Measurements from ENCODE around the gene NME4. TPM values are rescaled to one million over a fixed set of nuclear protein-coding genes. Genes with fewer than 3 reads are reported as not detected.

The NME4 gene
- total and polyA plus RNA-seq, 4 experiments from 2014 or later, result 34.9 to 61.7 (median 44.9) TPM

Other genes starting within 250 kb of the NME4 start
- not detected for gene HBZ, start 244.6 kb upstream of the NME4 start, total RNA-seq
- not detected for gene HBZ, start 244.6 kb upstream of the NME4 start, polyA plus RNA-seq
- gene HBM, start 231.2 kb upstream of the NME4 start, total RNA-seq, result not detected
- not detected for gene HBM, start 231.2 kb upstream of the NME4 start, polyA plus RNA-seq
- under 1 TPM in 1 of 2 experiments, not detected in 1; 0.75 TPM for gene HBA2, start 224.3 kb upstream of the NME4 start, total RNA-seq
- 1 to 10 TPM in 1 of 2 donors, under 1 TPM in 1; 0.83 to 1.1 TPM for gene HBA2, start 224.3 kb upstream of the NME4 start, polyA plus RNA-seq
- gene HBA1, start 220.5 kb upstream of the NME4 start, total RNA-seq, result under 1 TPM in 1 of 2 experiments, not detected in 1; 0.76 TPM
- not detected for gene HBA1, start 220.5 kb upstream of the NME4 start, polyA plus RNA-seq
- not detected for gene HBQ1, start 216.7 kb upstream of the NME4 start, total RNA-seq
- not detected for gene HBQ1, start 216.7 kb upstream of the NME4 start, polyA plus RNA-seq
- 100 to 1,000 TPM; 147 to 157 TPM for gene LUC7L, start 167.8 kb upstream of the NME4 start, total RNA-seq
- gene LUC7L, start 167.8 kb upstream of the NME4 start, polyA plus RNA-seq, result 10 to 100 TPM in 1 of 2 donors, 1 to 10 TPM in 1; 5.1 to 12.9 TPM
- 10 to 100 TPM; 34.8 to 41.1 TPM for gene FAM234A, start 162.4 kb upstream of the NME4 start, total RNA-seq
- 10 to 100 TPM; 18.2 to 35.1 TPM for gene FAM234A, start 162.4 kb upstream of the NME4 start, polyA plus RNA-seq
- under 1 TPM in 1 of 2 experiments, not detected in 1; 0.44 TPM for gene RGS11, start 121.3 kb upstream of the NME4 start, total RNA-seq
- gene RGS11, start 121.3 kb upstream of the NME4 start, polyA plus RNA-seq, result not detected
- gene ARHGDIG, start 116.6 kb upstream of the NME4 start, total RNA-seq, result under 1 TPM in 1 of 2 experiments, not detected in 1; 0.96 TPM
- gene ARHGDIG, start 116.6 kb upstream of the NME4 start, polyA plus RNA-seq, result not detected
- gene PDIA2, start 114.0 kb upstream of the NME4 start, total RNA-seq, result not detected
- gene PDIA2, start 114.0 kb upstream of the NME4 start, polyA plus RNA-seq, result not detected
- 10 to 100 TPM; 40.3 to 43.0 TPM for gene AXIN1, start 44.5 kb upstream of the NME4 start, total RNA-seq
- gene AXIN1, start 44.5 kb upstream of the NME4 start, polyA plus RNA-seq, result 1 to 10 TPM in 1 of 2 donors, under 1 TPM in 1; 0.67 to 6.0 TPM
- gene MRPL28, start 26.7 kb upstream of the NME4 start, total RNA-seq, result 10 to 100 TPM; 27.9 to 29.2 TPM
- gene MRPL28, start 26.7 kb upstream of the NME4 start, polyA plus RNA-seq, result 10 to 100 TPM; 58.6 to 59.2 TPM
- gene PGAP6, start 15.2 kb upstream of the NME4 start, total RNA-seq, result 10 to 100 TPM; 72.2 to 73.5 TPM
- 10 to 100 TPM; 22.7 to 40.5 TPM for gene PGAP6, start 15.2 kb upstream of the NME4 start, polyA plus RNA-seq
- 1 to 10 TPM; 5.1 to 7.3 TPM for gene DECR2, start 4.7 kb downstream of the NME4 start, total RNA-seq
- gene DECR2, start 4.7 kb downstream of the NME4 start, polyA plus RNA-seq, result 1 to 10 TPM; 3.4 to 4.1 TPM
- 10 to 100 TPM; 41.8 to 42.6 TPM for gene RAB11FIP3, start 28.4 kb downstream of the NME4 start, total RNA-seq
- gene RAB11FIP3, start 28.4 kb downstream of the NME4 start, polyA plus RNA-seq, result 1 to 10 TPM in 1 of 2 donors, under 1 TPM in 1; 0.15 to 4.6 TPM
- gene CAPN15, start 130.5 kb downstream of the NME4 start, total RNA-seq, result 10 to 100 TPM; 74.0 to 77.4 TPM
- 10 to 100 TPM in 1 of 2 donors, 1 to 10 TPM in 1; 5.3 to 14.1 TPM for gene CAPN15, start 130.5 kb downstream of the NME4 start, polyA plus RNA-seq
- gene PRR35, start 163.2 kb downstream of the NME4 start, total RNA-seq, result not detected
- not detected for gene PRR35, start 163.2 kb downstream of the NME4 start, polyA plus RNA-seq
- gene NHLRC4, start 169.8 kb downstream of the NME4 start, total RNA-seq, result 1 to 10 TPM; 2.4 to 3.2 TPM
- 1 to 10 TPM; 2.1 to 2.7 TPM for gene NHLRC4, start 169.8 kb downstream of the NME4 start, polyA plus RNA-seq
- 10 to 100 TPM; 61.4 to 63.3 TPM for gene PIGQ, start 172.8 kb downstream of the NME4 start, total RNA-seq
- gene PIGQ, start 172.8 kb downstream of the NME4 start, polyA plus RNA-seq, result 10 to 100 TPM in 1 of 2 donors, 1 to 10 TPM in 1; 7.2 to 12.5 TPM
- gene RAB40C, start 192.9 kb downstream of the NME4 start, total RNA-seq, result 10 to 100 TPM; 22.0 to 25.6 TPM
- gene RAB40C, start 192.9 kb downstream of the NME4 start, polyA plus RNA-seq, result 10 to 100 TPM in 1 of 2 donors, 1 to 10 TPM in 1; 6.8 to 17.7 TPM
- under 1 TPM; 0.67 to 0.86 TPM for gene WFIKKN1, start 233.8 kb downstream of the NME4 start, total RNA-seq
- gene WFIKKN1, start 233.8 kb downstream of the NME4 start, polyA plus RNA-seq, result under 1 TPM in 1 of 2 donors, not detected in 1; 0.09 TPM
- 10 to 100 TPM; 68.4 to 74.1 TPM for gene METTL26, start 239.1 kb downstream of the NME4 start, total RNA-seq
- gene METTL26, start 239.1 kb downstream of the NME4 start, polyA plus RNA-seq, result 100 to 1,000 TPM in 1 of 2 donors, 10 to 100 TPM in 1; 90.1 to 106 TPM
- gene MCRIP2, start 244.6 kb downstream of the NME4 start, total RNA-seq, result 10 to 100 TPM; 28.3 to 30.5 TPM
- gene MCRIP2, start 244.6 kb downstream of the NME4 start, polyA plus RNA-seq, result 10 to 100 TPM; 34.6 to 45.5 TPM